ENCODE measurements around the gene EPN3.

Gene EPN3

GRCh38 chr17:50583641-50584040, 51.1 kb downstream of the EPN3 start:
- intact Hi-C loops (cut with DNase I) = no loop called here
- DNase-seq = no peak

GRCh38 chr17:50584116-50584515, 51.6 kb downstream of the EPN3 start:
- DNase-seq = no peak
- intact Hi-C loops (cut with DNase I) = no loop called here

GRCh38 chr17:50584749-50585148, 52.2 kb downstream of the EPN3 start:
- intact Hi-C loops (cut with DNase I) = no loop called here
- DNase-seq = no peak

- no peak for DNase-seq
- intact Hi-C loops (cut with DNase I) = no loop called here
These were observed 52.8 kb downstream of the EPN3 start for GRCh38 chr17:50585346-50585745.

- no peak for DNase-seq
- intact Hi-C loops (cut with DNase I) = no loop called here
These were observed 53.4 kb downstream of the EPN3 start for GRCh38 chr17:50585891-50586290.

- DNase-seq = no peak
- intact Hi-C loops (cut with DNase I) = no loop called here
These were observed 54.1 kb downstream of the EPN3 start for GRCh38 chr17:50586421-50587247.

- DNase-seq = no peak
- intact Hi-C loops (cut with DNase I) = no loop called here
These were observed 55.0 kb downstream of the EPN3 start for GRCh38 chr17:50587571-50587970.

- intact Hi-C loops (cut with DNase I) = no loop called here
- no peak for DNase-seq
These were observed 56.0 kb downstream of the EPN3 start for GRCh38 chr17:50588391-50589049.

- intact Hi-C loops (cut with DNase I) = no loop called here
These were observed 56.7 kb downstream of the EPN3 start for GRCh38 chr17:50589095-50589705.

GRCh38 chr17:50590946-50591737, 58.6 kb downstream of the EPN3 start:
- no peak for DNase-seq
- intact Hi-C loops (cut with DNase I) = no loop called here

More at GRCh38 chr17:50589095-50589705, 56.7 kb downstream of the EPN3 start:
- DNase-seq = no peak

GRCh38 chr17:50593321-50593720, 60.8 kb downstream of the EPN3 start:
- intact Hi-C loops (cut with DNase I) = no loop called here
- DNase-seq = no peak

Data from posterior cingulate gyrus (tissue), 11 donors.